DOHH2 (cell line): ENCODE measurements around the gene SLC1A5.

ENCODE experiments used
- H3F3A ChIP-seq: fragments of 200-600 bp; sonication (generic), shearing (Covaris generic); 2 replicates; pipeline ENCODE4 v1.6.0; 2016; ENCODE audit warnings: antibody characterized with exemption, mild to moderate bottlenecking; ENCODE audit not compliant: control insufficient read depth, insufficient read depth
- H3K27ac ChIP-seq: fragments of 200-600 bp; sonication (generic); 2 replicates; pipeline ENCODE4 v1.5.1; 2014; ENCODE audit warnings: low read depth, mild to moderate bottlenecking, low read length, moderate library complexity
- H3K27me3 ChIP-seq: fragments of 200-600 bp; sonication (generic); 2 replicates; pipeline ENCODE4 v1.6.1; 2014; ENCODE audit warnings: mild to moderate bottlenecking, low read length, mixed read lengths; ENCODE audit not compliant: control insufficient read depth
- H3K36me3 ChIP-seq: fragments of 200-600 bp; sonication (generic); 2 replicates; pipeline ENCODE4 v1.6.1; 2014; ENCODE audit warnings: mild to moderate bottlenecking, low read length, moderate library complexity, mixed read lengths; ENCODE audit not compliant: control insufficient read depth
- H3K4me1 ChIP-seq: fragments of 200-600 bp; sonication (generic); 2 replicates; pipeline ENCODE4 v1.6.1; 2014; ENCODE audit warnings: mild to moderate bottlenecking, low read length, mixed read lengths; ENCODE audit not compliant: control insufficient read depth
- H3K4me2 ChIP-seq: fragments of 200-600 bp; sonication (generic); 2 replicates; pipeline ENCODE4 v1.6.0; 2014; ENCODE audit warnings: mild to moderate bottlenecking, low read length, moderate library complexity
- H3K4me3 ChIP-seq: fragments of 200-600 bp; sonication (generic); 2 replicates; pipeline ENCODE4 v1.5.1; 2014; ENCODE audit warnings: mild to moderate bottlenecking, low read length, mixed read lengths
- H3K79me2 ChIP-seq: fragments of 200-600 bp; sonication (generic); 2 replicates; pipeline ENCODE4 v1.6.1; 2014; ENCODE audit warnings: mild to moderate bottlenecking, low read length, mixed read lengths; ENCODE audit not compliant: control insufficient read depth
- H3K9me2 ChIP-seq: fragments of 200-600 bp; sonication (generic); replicated peaks from 2 replicates; pipeline ENCODE4 v1.6.1; 2014; ENCODE audit warnings: mild to moderate bottlenecking, low read length, mixed read lengths; ENCODE audit not compliant: control insufficient read depth
- H3K9me3 ChIP-seq: fragments of 200-600 bp; sonication (generic); 2 replicates; pipeline ENCODE4 v1.6.1; 2014; ENCODE audit warnings: antibody characterized with exemption, low read length, mixed read lengths; ENCODE audit not compliant: control insufficient read depth, insufficient read depth
- H4K20me1 ChIP-seq: fragments of 200-600 bp; sonication (generic); 2 replicates; pipeline ENCODE4 v1.6.0; 2014; ENCODE audit warnings: low read depth, mild to moderate bottlenecking, antibody characterized with exemption, low read length, moderate library complexity; ENCODE audit not compliant: control insufficient read depth, insufficient read depth
- CTCF ChIP-seq: fragments of 200-600 bp; sonication (generic); IDR thresholded peaks from one replicate; pipeline ENCODE4 v1.5.1; 2014; ENCODE audit warnings: antibody characterized with exemption, mild to moderate bottlenecking, low read depth, low read length; ENCODE audit not compliant: poor library complexity, severe bottlenecking
- EZH2phosphoT487 ChIP-seq: fragments of 200-600 bp; sonication (generic); IDR thresholded peaks from 2 replicates; pipeline ENCODE4 v1.6.1; 2017; ENCODE audit warnings: borderline replicate concordance, mild to moderate bottlenecking, antibody characterized with exemption, low read length, moderate library complexity, mixed read lengths

The SLC1A5 gene

GRCh38 chr19:46728693-46729339 is 59.6 kb downstream of the SLC1A5 start:
- Histone ChIP-seq H3K79me2 (peaks cover 36% of the 10 kb centered on the region), H3K27me3 (no peaks in the 10 kb centered on the region), H3K27ac (no peak overlapping the region), H3F3A (no peaks in the 10 kb centered on the region), H4K20me1 (peaks cover 10% of the 10 kb centered on the region; the same call in 1 of the 2 replicates), H3K4me3 (no peak overlapping the region), H3K4me2 (no peak overlapping the region), H3K4me1 (peaks cover 5% of the 10 kb centered on the region; the same call in 1 of the 2 replicates), H3K36me3 (peaks cover 94% of the 10 kb centered on the region), H3K9me2 (no peaks in the 10 kb centered on the region), H3K9me3 (no peaks in the 10 kb centered on the region)
- TF ChIP-seq EZH2phosphoT487: no peak
- TF ChIP-seq CTCF: peak; percentile 95

- Histone ChIP-seq H3F3A (no peaks in the 10 kb centered on the region), H3K4me3 (no peak overlapping the region), H3K4me1 (peaks cover 10% of the 10 kb centered on the region), H3K9me3 (no peaks in the 10 kb centered on the region), H3K4me2 (no peak overlapping the region), H3K36me3 (peaks cover 94% of the 10 kb centered on the region), H3K79me2 (peaks cover 30% of the 10 kb centered on the region), H4K20me1 (peaks cover 9% of the 10 kb centered on the region; the same call in 1 of the 2 replicates), H3K9me2 (no peaks in the 10 kb centered on the region), H3K27me3 (no peaks in the 10 kb centered on the region), H3K27ac (no peak overlapping the region)
- TF ChIP-seq CTCF (no peak), EZH2phosphoT487 (no peak)
Observed at GRCh38 chr19:46728208-46728607, 60.2 kb downstream of the SLC1A5 start.

GRCh38 chr19:46727757-46728156 is 60.6 kb downstream of the SLC1A5 start:
- Histone ChIP-seq H3K27ac (no peak overlapping the region), H3K4me2 (no peak overlapping the region), H3K4me3 (no peak overlapping the region), H3K9me3 (no peaks in the 10 kb centered on the region), H3K9me2 (no peaks in the 10 kb centered on the region), H4K20me1 (peaks cover 6% of the 10 kb centered on the region; the same call in 1 of the 2 replicates), H3F3A (no peaks in the 10 kb centered on the region), H3K4me1 (peaks cover 15% of the 10 kb centered on the region), H3K27me3 (no peaks in the 10 kb centered on the region), H3K36me3 (peaks cover 94% of the 10 kb centered on the region), H3K79me2 (peaks cover 26% of the 10 kb centered on the region)
- no peak for TF ChIP-seq EZH2phosphoT487
- TF ChIP-seq CTCF: no peak
